Epithelial cell of proximal tubule (primary cell): ENCODE results near the gene PRKN. TPM values are rescaled to one million over a fixed set of nuclear protein-coding genes. Genes with fewer than 3 reads are reported as not detected.

Source experiments
- DNase-seq: peaks from one replicate; pipeline ENCODE4 v3.0.0-alpha.2; 2011; ENCODE audit warnings: low read depth
- H3K4me3 ChIP-seq: 2 replicates; pipeline ENCODE4 v1.5.1; 2011; ENCODE audit warnings: low read depth, mild to moderate bottlenecking, low read length
- CTCF ChIP-seq: conservative IDR thresholded peaks from 2 replicates; pipeline ENCODE4 v1.5.1; 2012; ENCODE audit warnings: low read depth, mild to moderate bottlenecking, low read length
- total RNA-seq: library from RNA; depleted of rRNA; stranded (reverse); fragments of >200 nt; gene quantifications from 2 replicates; pipeline ENCODE4 v1.2.3, GENCODE V29; 2015

The PRKN gene
- total RNA-seq, 1 donor from 2014 or later, result 0.58 TPM

GRCh38 chr6:162698440-162698839, 29.1 kb downstream of the PRKN start:
- DNase-seq, result no peak
- no peak for TF ChIP-seq CTCF
- H3K4me3 ChIP-seq, result no peak overlapping the region

- no peak overlapping the region for H3K4me3 ChIP-seq
- no peak for TF ChIP-seq CTCF
- DNase-seq, result no peak
Measured at GRCh38 chr6:162697872-162698403, 29.6 kb downstream of the PRKN start.

DNA sequence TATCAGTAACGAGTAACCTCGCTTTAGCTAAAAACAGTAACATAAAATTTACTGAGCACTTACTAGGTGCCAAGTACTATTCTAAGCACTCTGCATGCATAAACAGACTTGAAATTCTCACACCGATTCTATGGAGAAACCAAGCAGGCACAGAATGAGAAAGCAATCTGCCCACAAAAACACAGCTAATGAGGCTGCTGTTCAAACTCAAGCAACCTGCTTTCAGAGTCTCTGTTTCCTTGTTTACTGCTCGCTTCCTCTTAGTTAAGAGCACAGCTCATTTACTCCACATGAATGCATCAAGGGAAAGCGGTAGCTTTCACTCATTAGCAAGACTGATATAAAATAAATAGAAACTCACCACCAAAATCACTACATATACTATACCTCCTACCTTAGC, 37.4 kb downstream of the PRKN start:
- DNase-seq, result no peak
- H3K4me3 ChIP-seq, result no peak overlapping the region

DNA sequence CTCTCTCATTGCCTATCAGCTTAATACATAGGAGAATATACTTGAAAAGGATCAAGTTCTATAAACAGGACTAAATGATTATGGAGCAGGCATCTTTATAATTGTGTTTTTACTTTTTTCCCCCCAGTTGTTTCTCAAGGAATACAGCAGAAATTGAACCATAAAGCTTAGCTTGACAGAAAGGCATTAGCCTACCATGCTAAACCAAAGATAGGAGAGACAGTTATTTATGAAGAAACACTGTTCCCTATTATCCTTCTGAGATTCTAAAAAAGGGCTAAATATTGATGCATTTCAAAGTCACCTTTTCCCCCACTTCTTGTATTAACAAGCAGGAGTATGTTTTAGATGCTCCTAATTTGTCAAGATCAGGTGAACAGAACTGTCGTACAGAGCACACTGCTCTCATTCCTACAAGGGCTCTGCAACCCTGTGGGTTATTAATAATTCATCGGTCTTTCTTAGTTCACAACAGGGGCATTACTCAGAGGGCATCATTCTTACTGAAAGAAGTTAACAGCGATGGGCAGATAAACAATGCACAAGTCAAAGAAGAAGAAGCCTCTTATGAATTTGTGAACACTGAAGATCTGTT, 38.7 kb downstream of the PRKN start:
- H3K4me3 ChIP-seq, result no peak overlapping the region

More for the DNA sequence above, 37.4 kb downstream of the PRKN start:
- TF ChIP-seq CTCF, result no peak

GRCh38 chr6:162685586-162685985, 42.0 kb downstream of the PRKN start:
- no peak overlapping the region for H3K4me3 ChIP-seq
- no peak for TF ChIP-seq CTCF
- DNase-seq, result no peak

More for the DNA sequence above, 38.7 kb downstream of the PRKN start:
- no peak for DNase-seq
- TF ChIP-seq CTCF, result no peak

DNA sequence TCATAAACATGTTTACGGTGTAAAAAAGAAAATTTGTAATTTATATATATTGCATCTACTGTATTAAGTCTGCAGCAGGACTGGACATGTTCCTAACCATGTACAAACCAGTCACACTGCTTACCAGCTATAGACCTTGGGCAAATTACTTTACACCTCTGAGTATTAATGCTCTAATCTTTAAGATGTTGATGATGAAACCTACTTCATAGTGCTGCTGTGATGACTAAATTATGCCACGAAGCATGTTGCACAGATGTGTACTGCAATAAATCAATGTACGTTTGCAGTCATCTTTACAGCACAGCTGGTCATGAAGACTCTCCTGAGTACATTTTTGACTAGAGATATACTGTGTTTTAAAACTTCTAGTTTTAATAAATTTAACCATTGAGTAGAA, 42.6 kb downstream of the PRKN start:
- no peak for DNase-seq
- H3K4me3 ChIP-seq, result no peak overlapping the region
- no peak for TF ChIP-seq CTCF

- no peak overlapping the region for H3K4me3 ChIP-seq
- DNase-seq, result no peak
- no peak for TF ChIP-seq CTCF
Measured at GRCh38 chr6:162684052-162684451, 43.5 kb downstream of the PRKN start.
